ENCODE results near the gene RGS7.
"Not testable (repeated sequence)": the region's sequence is repeated elsewhere in the genome, so short reads cannot be mapped to it uniquely, and the experiment has no call there.

Gene RGS7

DNA sequence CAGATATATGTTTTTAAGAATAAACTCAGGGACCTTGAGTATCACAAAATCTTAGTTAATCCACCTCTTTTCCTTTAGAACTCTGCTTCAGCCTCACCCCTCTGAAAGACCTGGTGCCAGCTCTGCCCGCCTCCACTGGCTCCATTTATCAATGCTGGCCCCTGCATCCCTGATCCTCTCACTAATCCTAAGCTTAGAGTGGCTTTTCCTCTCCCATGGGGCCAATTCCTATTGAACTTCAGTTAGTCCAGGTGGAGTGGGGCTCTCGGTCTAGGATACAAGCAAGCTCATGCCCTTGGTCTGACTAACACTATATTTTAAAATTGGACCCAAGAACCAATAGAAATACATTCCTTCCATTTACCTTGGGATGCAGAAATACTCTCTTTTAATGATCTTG, 87.0 kb downstream of the RGS7 start:
- no peak for DNase-seq

DNA sequence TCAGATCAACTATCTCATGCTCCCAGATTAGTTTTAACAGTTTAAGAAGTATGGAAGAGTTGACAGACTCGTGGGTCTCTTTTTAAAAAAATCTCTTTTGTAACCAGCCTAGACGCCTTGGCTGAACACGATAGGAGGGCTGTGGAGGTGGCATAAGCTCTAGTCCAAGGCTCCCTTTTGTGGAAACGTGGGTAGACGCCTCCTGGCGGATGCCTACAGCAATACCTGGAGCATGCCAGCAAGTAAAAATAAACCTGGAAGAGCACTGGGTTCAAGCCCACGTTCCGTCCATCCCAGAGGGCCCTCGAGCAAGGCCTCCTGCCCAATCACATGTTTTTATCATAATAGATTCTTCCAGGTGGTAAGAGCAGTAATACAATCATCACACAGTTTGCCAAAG, 87.9 kb downstream of the RGS7 start:
- DNase-seq, result no peak

DNA sequence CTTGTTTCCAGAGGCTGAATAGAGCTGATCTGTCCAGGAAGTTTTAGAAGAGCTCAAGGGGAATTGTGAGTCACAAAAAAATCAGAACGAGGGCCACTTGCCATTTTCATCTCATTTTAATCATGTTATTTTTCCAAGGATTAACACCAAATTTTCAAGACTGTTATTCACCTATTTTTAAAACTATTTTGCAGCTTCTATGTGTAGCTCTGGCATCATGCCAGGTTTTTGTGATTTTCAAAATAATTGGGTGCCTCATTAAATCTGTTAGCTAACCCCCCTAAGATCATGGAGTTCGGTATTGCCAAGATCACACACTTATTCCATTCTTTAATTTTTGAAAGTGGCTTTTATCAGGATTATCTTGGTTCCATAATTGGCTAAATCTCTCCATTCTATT, 90.9 kb downstream of the RGS7 start:
- no peak for DNase-seq

DNA sequence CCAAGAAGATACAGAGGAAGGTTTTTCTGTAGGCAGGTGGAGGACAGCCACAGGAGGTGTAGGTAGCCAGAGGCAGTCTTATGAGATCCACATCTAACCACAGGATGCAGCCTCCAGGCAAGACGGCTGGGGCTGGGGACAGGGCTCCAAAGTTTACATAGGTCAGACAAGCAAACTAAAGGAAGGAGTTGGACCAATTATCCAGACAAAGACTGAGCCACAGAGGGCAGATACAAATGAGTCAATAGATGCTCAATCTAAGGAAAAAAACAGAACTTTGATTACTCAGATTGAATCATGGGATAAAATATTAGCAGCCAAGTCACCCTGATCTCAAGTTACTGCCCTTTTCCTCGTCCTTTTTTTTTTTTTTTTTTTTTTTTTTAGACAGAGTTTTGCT, 91.6 kb downstream of the RGS7 start:
- no peak for DNase-seq

DNA sequence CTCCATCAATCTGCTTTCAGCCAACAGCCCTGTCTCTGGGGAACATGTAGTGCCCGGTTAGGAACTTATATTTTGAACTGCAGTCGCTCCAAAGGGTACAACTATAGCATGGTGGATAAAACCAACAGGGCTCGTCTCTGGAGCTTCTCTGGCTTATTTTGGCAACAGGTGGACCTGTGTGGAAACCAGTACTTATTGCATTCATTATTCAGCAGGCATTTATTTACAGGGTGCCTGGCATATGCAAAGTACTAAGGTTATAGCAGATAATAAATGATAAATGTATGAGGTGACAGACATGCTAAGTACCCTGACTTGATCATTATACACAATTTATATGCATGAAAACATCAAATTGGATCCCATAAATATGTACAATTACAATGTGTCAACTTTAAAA, 93.7 kb downstream of the RGS7 start:
- DNase-seq, result no peak

DNA sequence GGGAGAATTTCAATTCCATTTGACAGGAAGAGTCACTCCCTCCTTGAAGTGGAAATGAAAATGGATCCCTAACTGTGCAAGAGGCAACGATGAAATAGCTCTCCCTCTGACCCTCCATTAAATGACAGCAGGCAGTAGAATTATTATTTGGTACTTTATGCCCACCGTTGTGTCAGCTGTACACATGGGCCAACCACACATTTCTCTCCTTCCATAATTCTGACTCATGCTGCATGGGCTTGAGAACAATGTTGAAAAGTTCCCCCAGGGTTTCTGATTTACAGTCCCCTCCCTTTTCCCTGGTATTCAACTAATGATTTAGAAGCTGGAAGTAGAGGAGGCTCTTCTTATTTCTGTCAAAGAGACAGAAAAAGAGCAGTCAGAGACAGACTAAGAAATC, 103.5 kb downstream of the RGS7 start:
- no peak for DNase-seq

DNA sequence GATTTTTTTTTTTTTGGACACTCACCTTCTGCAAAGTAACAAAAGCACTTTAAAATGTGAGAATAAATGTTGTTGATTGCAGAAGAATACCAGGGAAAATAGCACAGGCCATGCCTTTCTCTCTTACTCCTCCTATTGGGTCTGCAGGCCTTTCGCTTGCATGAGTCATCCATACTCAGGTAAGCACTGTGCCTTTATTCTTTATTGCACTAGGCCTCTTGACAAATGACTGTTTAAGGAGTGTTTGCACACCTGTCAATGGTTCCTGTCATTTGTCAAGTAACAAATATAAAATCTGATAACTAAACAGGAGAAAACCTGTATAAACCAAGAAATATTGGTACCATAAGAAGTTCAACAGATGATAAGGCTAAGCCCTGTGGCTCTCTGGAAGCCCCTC, 106.5 kb downstream of the RGS7 start:
- DNase-seq, result no peak

DNA sequence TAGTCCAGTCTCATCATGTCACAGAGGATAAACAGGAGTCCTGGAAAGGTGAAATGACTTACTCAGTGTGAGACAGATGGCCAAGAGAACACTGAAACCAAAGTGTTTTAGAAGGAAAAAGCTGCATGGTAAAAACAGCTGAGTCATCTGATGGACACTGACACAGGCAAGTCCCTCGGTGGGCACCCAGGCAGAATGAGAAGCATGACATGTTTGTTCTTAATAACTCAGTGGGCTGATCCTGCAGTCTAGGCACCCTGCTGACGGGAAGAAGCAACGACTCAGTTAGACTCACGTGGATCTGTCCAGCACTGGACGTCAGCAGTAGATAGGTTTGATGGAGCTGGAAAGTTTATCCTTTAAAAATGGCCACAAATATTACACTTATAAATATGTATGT, 116.9 kb downstream of the RGS7 start:
- DNase-seq, result no peak

DNA sequence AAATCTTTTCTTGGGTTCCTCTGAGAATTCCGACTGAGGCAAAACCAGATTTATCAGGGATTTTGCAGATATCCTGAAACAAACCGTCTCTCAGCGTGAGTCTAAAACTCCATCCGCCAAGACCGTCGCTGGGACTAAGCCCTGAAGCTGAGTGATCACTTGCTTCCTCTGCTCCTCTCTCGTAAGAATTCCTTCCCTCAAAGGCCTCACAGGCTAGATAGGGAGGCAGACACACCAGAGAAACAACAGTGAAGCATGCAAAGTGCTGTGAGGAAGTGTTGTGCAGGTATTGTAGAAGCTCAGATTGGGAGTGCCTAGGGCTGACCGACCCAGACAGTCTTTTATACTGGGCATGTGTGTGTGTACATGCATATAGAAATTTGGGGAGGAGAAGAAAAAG, 119.1 kb downstream of the RGS7 start:
- DNase-seq, result no peak

DNA sequence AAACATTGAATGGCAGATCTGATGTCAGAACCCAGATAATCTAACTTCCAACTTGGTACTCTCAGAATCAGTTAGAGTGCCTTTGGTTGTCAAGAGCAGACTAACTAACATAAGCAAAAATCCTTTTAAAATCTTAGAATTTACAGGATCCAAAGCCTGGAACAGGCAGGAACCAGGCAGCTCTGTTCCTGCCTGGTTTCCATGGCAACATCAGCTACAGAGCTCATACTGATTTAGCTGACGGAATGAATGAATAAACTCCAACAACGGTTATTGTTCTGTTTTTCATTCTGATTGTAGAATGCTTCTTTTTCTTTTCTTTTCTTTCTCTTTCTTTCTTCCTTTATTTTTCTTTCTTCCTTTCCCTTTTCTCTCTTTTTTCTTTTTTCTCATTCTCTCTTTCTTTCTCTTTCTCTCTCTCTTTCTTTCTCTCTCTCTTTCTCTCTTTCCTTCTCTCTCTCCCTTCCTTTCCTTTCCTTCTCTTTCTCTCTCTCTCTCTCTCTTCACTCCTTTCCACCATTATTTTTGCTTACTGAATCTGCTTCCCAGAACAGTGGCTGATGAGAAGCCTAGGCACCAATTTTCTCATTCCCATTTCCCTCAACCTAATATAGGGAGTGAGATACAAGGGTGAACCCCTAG, 121.6 kb downstream of the RGS7 start:
- DNase-seq, result no peak

DNA sequence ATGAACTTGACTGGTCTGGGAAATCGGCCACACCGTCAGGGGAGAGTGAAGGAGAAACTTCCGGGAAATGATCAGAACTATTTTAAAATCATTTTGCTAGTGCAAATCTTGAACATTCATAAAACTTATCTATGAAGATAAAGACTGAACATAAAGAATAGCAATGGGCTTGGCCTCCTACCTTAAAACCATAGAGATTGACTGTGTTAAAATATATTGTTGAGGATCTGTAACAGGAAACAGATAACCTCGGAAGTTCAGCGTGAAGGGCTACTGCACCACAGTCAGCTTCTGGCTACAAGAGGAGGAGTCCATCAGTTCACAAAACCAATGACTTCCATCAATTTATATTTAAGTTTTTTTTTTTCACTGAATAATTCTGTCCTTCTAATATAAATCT, 127.3 kb downstream of the RGS7 start:
- DNase-seq, result no peak

DNA sequence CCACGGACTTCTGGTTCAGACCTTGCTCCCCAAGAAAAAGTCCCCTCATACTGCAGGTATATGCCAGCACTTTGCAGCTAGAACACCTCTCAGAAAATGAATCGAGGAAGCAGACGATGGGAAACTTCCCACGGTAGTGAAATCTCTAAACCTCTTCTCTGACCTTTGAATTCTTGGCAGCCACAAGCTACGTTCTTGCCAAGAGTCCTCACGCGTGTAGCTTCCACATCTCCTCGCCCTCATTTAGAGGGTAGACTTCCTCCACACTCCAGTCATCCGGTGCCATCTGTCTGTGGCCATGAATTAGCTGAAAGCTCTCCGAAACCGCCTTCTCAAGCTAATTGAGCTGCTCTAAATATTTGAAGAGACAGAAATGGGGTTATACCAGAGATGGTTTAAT, 127.8 kb downstream of the RGS7 start:
- no peak for DNase-seq

DNA sequence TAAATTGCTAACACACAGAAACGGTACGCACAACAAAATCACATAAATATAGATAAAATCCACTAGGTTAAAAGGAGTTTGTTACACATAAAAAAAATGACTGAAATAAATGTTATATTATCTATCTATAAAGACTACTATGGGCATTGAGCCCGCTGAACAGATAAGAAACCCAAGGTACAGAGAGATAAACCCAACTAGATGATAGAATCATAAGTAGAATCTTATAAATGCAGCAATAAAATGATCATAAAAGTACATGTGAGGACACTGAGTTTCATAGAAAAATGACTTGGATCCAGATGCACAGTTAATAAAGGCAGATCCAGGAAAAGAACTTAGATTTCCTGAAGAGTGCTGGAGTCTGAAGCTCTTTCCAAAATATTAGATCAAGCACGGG, 128.7 kb downstream of the RGS7 start:
- no peak for DNase-seq

DNA sequence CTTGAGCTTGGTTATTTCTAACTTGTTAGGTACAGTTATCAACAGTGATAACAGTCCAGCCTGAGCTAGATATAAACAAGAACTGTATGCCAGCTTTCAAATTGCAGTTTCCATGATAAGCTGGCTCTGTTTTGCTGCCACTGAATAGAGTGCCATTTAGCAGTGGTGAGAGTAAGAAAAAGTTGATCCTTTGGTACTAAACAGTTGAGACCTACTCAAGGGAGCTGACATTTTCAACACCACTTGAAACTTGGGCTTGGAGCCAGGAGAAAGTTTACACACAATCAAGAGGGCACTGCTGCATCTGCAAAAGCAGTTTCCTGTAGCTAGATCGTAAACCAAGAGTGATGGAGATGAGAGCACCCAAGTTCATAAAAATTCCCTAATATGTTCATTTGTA, 131.3 kb downstream of the RGS7 start:
- no peak for DNase-seq

DNA sequence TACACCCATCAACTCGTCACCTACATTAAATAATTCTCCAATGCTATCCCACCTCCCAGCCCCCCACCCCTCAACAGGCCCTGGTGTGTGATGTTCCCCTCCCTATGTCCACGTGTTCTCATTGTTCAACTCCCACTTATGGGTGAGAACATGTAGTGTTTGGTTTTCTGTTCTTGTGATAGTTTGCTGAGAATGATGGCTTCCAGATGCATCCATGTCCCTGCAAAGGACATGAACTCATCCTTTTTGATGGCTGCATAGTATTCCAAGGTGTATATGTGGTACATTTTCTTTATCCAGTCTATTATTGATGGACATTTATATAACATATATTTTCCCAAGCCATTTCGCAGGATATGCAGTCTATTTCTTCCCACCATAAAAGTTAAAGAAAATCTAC, 132.8 kb downstream of the RGS7 start:
- not testable (repeated sequence) for DNase-seq

DNA sequence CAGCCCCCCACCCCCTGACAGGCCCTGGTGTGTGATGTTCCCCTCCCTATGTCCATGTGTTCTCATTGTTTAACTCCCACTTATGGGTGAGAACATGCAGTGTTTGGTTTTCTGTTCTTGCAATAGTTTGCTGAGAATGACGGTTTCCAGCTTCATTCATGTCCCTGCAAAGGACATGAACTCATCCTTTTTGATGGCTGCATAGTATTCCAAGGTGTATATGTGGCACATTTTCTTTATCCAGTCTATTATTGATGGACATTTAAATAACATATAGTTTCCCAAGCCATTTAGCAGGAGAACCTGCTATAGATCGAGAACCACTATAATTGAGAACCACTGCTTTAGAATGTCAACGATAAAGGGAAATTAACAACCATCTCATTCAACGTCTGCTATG, 134.2 kb downstream of the RGS7 start:
- DNase-seq, result not testable (repeated sequence)

DNA sequence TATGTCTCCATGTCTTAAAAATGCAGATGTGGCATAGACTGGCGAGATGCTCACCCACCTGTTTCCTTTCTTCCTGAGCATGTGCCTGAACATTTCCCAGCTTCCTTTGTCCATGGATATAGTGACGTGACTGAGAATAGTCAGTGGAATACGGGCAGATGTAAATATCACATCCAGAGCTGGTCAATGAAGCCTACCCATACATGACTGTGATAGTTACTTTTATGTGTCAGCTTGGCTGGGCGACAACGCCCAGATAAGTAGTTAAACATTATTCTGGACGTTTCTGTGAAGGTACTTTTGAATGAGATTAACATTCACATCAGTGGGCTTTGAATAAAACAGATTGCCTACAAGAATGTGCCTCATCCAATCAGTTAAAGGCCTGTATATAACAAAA, 135.7 kb downstream of the RGS7 start:
- DNase-seq, result no peak

DNA sequence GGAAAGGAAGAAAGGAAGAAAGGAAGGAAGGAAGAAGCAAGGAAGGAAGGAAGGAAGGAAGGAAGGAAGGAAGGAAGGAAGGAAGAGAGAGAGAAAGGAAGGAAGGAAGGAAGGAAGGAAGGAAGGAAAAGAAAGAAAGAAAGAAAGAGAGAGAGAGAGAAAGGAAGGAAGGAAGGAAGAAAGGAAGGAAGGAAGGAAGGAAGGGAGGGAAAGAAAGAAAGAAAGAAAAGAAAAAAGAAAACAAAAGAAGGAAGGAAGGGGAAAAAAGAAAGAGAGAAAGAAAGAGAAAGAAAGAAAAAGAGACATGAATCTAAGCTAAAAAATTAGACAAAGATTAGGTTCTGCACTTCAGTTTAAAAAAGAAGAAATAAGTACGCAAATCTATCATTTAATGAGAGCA, 136.1 kb downstream of the RGS7 start:
- not testable (repeated sequence) for DNase-seq

DNA sequence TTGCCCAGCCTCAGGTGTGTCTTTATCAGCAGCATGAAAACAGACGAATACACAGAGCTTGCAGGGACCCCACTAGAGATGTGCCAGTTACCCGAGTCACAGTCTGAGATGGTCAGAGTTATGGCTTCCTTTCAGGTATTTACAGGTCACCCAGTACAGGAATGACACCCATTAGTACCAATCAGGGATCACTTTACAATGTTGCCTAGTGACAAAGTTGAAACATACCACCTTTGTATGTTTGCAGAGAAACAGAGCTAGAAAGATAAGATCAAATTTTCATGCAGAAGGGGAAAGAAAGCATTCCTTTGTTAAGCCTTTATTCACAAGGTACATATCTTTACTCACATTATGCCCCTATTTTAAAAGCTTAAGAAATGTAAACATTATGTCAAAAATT, 137.6 kb downstream of the RGS7 start:
- DNase-seq, result no peak

DNA sequence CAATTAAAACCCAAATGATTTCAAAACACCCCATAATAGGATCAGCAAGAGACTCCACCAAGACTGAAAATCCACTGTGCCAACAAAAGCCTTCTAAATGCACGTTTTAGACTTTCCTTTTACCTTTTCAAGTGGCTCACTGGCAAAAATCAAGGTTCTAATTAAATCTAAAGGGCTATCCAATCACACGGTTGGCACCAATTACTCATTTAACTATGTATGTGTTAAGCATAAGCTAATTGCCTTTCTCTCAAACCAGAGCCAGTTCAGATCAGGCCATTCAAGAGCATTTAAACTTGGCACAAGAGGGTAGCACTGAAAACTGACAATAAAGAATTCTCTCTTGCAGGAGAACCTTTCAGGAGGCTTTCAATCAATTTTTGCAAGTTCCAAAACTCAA, 139.5 kb downstream of the RGS7 start:
- DNase-seq, result no peak

DNA sequence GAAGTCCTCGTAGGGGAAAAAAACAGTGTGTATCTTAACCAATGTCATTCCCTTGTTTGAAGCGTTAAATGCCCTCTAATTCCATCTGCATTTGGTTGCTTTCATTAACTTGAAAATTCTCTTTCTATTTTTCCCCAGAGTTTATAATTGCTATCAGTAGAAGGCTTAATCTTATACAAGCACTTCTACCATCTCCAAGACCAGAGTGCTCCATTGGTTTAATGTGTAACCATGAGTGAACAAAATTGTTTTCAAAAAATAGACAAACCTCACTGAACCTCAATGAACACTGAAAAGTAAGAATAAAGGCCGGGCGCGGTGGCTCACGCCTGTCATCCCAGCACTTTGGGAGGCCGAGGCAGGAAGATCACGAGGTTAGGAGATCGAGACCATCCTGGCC, 141.3 kb downstream of the RGS7 start:
- no peak for DNase-seq

DNA sequence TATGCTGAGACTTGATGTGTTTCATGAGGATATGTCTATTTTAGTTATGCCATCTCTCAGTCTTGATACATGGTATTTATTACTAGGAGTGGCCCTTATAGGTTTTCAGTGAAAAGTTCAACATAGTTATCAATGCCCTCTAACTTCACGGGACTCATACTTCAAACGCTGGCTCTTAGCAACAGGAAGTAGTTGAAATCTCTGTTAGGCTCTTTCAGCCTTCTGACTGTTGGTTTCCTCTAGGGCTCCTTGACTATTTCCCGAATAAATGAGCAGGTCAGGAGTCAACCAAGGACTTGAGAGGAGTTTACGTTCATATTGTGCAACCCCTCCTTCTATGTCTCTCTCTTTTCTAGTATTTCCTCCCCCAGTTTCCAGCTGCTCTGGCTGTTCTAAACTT, 141.8 kb downstream of the RGS7 start:
- no peak for DNase-seq

DNA sequence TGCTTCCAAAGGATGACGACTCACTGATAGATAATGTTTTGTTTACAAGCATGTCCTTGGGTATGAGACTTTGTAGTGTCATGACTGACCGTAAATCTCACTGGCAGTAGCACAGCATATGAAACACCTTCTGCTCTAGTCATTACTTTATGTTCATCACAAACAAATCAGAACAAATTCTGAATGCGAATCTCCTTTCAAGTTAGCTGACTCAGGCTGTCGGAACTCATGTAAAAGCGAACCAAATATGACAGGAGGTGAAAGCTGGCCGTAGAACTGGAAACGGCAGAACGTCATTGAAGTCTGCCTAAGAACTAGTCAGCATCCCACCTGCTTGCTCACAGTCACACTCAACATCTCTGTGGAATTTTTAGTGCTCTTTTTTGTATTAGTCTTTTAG, 143.9 kb downstream of the RGS7 start:
- no peak for DNase-seq

DNA sequence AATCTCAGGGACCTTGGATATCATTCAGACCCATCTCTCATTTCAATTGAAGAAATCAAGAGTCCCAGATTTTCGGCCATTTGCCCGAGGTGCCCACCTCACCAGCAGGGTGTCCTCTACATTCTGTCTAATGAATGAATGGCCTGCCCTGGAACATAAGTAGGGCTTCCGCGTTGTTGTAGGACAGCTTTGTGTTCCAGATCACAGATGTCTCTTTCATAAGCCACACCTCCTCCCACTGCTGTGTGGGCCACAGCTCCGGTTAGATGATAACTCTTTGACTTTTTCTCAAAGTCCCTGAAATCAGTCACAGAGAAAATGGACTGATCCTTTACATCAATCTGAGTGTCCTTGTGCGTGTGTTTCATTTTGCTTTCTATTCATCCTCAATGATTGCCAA, 144.4 kb downstream of the RGS7 start:
- DNase-seq, result no peak

DNA sequence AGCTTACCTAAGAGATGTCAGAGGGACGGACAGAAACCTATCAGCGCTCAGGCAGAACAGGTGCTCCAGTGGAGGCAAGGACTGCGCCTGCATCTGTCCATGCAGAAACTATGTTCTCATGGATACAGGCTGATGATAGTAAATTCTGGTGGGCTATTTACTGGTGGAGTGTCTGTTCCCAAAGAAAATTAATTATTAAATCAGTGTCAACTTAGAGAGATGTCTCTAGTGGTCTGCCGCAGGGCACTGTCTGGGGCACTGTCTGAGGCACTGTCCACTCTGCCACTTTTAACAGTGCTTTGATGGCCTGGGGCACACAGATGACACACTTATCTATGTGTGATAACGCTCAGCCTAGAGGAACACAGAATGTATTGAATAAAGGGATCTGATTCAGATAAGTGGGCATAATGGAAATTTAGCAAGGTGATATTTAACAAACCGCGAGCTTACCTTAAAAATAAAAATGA, 148.1 kb downstream of the RGS7 start:
- no peak for DNase-seq

DNA sequence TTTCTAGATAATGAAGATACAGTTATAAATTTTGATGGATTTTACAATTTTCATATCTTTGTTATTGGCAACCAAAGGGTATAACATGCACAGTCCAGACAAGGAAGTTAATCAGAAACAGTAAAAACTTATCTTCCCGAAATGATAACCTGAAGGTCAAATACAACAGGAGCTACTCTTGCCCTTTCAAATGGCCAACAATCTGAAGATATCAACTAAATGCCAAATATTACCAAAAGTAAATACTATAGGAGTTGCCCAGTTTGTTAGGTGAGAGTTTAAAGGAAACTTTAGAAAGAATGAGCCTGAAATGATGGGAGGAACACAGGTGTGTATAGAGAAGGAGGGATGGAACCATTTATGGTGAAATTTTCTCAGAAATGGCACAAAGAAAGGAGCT, 153.2 kb downstream of the RGS7 start:
- DNase-seq, result no peak
